LoVo (cell line): ENCODE data around the gene HSD11B2.

Experiments used
- DNase-seq: peaks from one replicate; pipeline ENCODE4 v3.0.0-alpha.2; 2016; ENCODE audit warnings: low spot score

HSD11B2 gene

GRCh38 chr16:67480833-67481560, 50.1 kb downstream of the HSD11B2 start, which contains the start of gene ATP6V0D1:
Gene ATP6V0D1 (minus strand): TSS chr16:67481157. CDS start chr16:67481086, 71 bp downstream.
- DNase-seq: peak; percentile 98

GRCh38 chr16:67481561-67482232, 50.8 kb downstream of the HSD11B2 start:
- peak; percentile 29 for DNase-seq

GRCh38 chr16:67482233-67482924, 51.5 kb downstream of the HSD11B2 start:
- DNase-seq: no peak

- no peak for DNase-seq
Measured at GRCh38 chr16:67483150-67483549, 52.2 kb downstream of the HSD11B2 start, which contains the start of gene AGRP. Gene AGRP (minus strand): TSS chr16:67483547. CDS start chr16:67483398, 149 bp downstream.

- no peak for DNase-seq
Measured at GRCh38 chr16:67483731-67484525, 53.0 kb downstream of the HSD11B2 start.

GRCh38 chr16:67486805-67487204, 55.9 kb downstream of the HSD11B2 start:
- DNase-seq: no peak
